B cell (primary cell): ENCODE measurements around the gene MYBPC3. TPM values are rescaled to one million over a fixed set of nuclear protein-coding genes. Genes with fewer than 3 reads are reported as not detected.

Source experiments
- ATAC-seq: fragments of 200-7000 bp; cut with Tn5 transposase; one replicate; pipeline ENCODE4 v1.10.0; 2021; ENCODE audit warnings: low read depth, mild to moderate bottlenecking, moderate number of reproducible peaks, moderate library complexity
- CTCF ChIA-PET: fragments of 350-600 bp; sonication (Branson Sonifier 250); formaldehyde crosslinking; loops from one replicate; lab custom pipeline; 2021; ENCODE audit warnings: antibody characterized with exemption, inconsistent platforms; lab: Charles Lee
- POLR2A ChIA-PET: fragments of 350-600 bp; sonication (Branson Sonifier 250); formaldehyde crosslinking; loops from one replicate; lab custom pipeline; 2021; ENCODE audit warnings: antibody characterized with exemption; lab: Charles Lee
- DNase-seq: peaks from one replicate; pipeline ENCODE4 v3.0.0; 2013
- H2AFZ ChIP-seq: 2 replicates; pipeline ENCODE4 v1.6.1; 2012; ENCODE audit warnings: mild to moderate bottlenecking, low read depth, low read length; ENCODE audit not compliant: insufficient read depth, poor library complexity, severe bottlenecking
- H3K27ac ChIP-seq, 2 donors: 1 replicate in 1 of 2; 2 replicates in 1 of 2; pipeline ENCODE4 v1.5.1; 2012 to 2013; ENCODE audit warnings: low read length in 2 of 2, mild to moderate bottlenecking in 2 of 2, moderate library complexity in 1 of 2
- H3K27me3 ChIP-seq, 4 experiments: fragments of 200-600 bp in 1 of 4; sonication (generic) in 1 of 4; replicated peaks in 1 of 4; 1 replicate in 2 of 4; 2 replicates in 2 of 4; pipeline versions ENCODE4 v1.6.1 to v1.7.0; 2013 to 2016; ENCODE audit warnings: low read length in 3 of 4, mild to moderate bottlenecking in 2 of 4, mixed read lengths in 1 of 4, moderate library complexity in 1 of 4; ENCODE audit not compliant: insufficient read depth in 4 of 4, control insufficient read depth in 3 of 4; ENCODE audit errors: control extremely low read depth in 1 of 4
- H3K36me3 ChIP-seq, 2 experiments: replicated peaks in 1 of 2; 1 replicate in 1 of 2; 2 replicates in 1 of 2; pipeline versions ENCODE4 v1.6.1 to v1.7.1; 2013; ENCODE audit warnings: low read length in 1 of 2; ENCODE audit not compliant: insufficient read depth in 2 of 2, control insufficient read depth in 1 of 2; ENCODE audit errors: control extremely low read depth in 1 of 2, extremely low read depth in 1 of 2
- H3K4me1 ChIP-seq, 2 donors: fragments of 200-600 bp in 1 of 2; sonication (generic) in 1 of 2; 1 replicate in 1 of 2; 2 replicates in 1 of 2; pipeline versions ENCODE4 v1.5.1 to v1.6.1; 2013 to 2017; ENCODE audit warnings: low read length in 2 of 2; ENCODE audit not compliant: control insufficient read depth in 2 of 2, insufficient read depth in 2 of 2
- H3K4me2 ChIP-seq: replicated peaks from 2 replicates; pipeline ENCODE3; 2012; ENCODE audit warnings: mild to moderate bottlenecking, low read depth, low read length; ENCODE audit not compliant: poor library complexity, severe bottlenecking
- H3K4me3 ChIP-seq, 5 experiments: fragments of 200-600 bp in 1 of 5; sonication (generic) in 1 of 5; 1 replicate in 3 of 5; 2 replicates in 2 of 5; pipeline versions ENCODE4 v1.5.1 to v1.7.0; 2011 to 2016; ENCODE audit warnings: low read length in 4 of 5, mild to moderate bottlenecking in 4 of 5, low read depth in 2 of 5, control low read depth in 1 of 5, moderate library complexity in 1 of 5; ENCODE audit not compliant: insufficient read depth in 1 of 5; ENCODE audit errors: control extremely low read depth in 1 of 5, extremely low read depth in 1 of 5
- H3K79me2 ChIP-seq: fragments of 200-600 bp; sonication (generic); one replicate; pipeline ENCODE4 v1.6.0; 2016; ENCODE audit warnings: low read length; ENCODE audit not compliant: control insufficient read depth, insufficient read depth
- H3K9ac ChIP-seq: fragments of 200-600 bp; sonication (generic); 2 replicates; pipeline ENCODE4 v1.6.1; 2017; ENCODE audit warnings: mild to moderate bottlenecking, low read length, moderate library complexity
- H3K9me3 ChIP-seq, 3 donors: one replicate each; pipeline versions ENCODE4 v1.6.1 to v1.7.1; 2013; ENCODE audit warnings: low read length in 2 of 3; ENCODE audit not compliant: control insufficient read depth in 2 of 3, insufficient read depth in 1 of 3; ENCODE audit errors: control extremely low read depth in 1 of 3
- H4K20me1 ChIP-seq: 2 replicates; pipeline ENCODE4 v1.6.0; 2012; ENCODE audit warnings: mild to moderate bottlenecking, low read length; ENCODE audit not compliant: insufficient read depth, control insufficient read depth, poor library complexity, severe bottlenecking
- H3K27ac Mint-ChIP-seq: one replicate; pipeline ENCODE4 v1.8.0; 2021; ENCODE audit warnings: mixed read lengths
- H3K27me3 Mint-ChIP-seq: one replicate; pipeline ENCODE4 v1.8.0; 2021; ENCODE audit warnings: mixed read lengths
- H3K4me1 Mint-ChIP-seq: one replicate; pipeline ENCODE4 v1.8.0; 2021; ENCODE audit warnings: mixed read lengths
- H3K4me3 Mint-ChIP-seq: one replicate; pipeline ENCODE4 v1.8.0; 2021; ENCODE audit warnings: mixed read lengths
- H3K9me3 Mint-ChIP-seq: one replicate; pipeline ENCODE4 v1.8.0; 2022; ENCODE audit warnings: mixed read lengths; ENCODE audit not compliant: insufficient read depth
- EZH2 ChIP-seq: IDR thresholded peaks from 2 replicates; pipeline ENCODE4 v1.6.1; 2012; ENCODE audit warnings: borderline replicate concordance, low read depth, mild to moderate bottlenecking, moderate library complexity, low read length; ENCODE audit not compliant: insufficient read depth, poor library complexity, severe bottlenecking
- WGBS: methylation state at CpG from one replicate; pipeline ENCODE4 v1.1.5; 2013; ENCODE audit warnings: missing lambda C conversion rate; ENCODE audit not compliant: insufficient coverage; 5-methylcytosine and 5-hydroxymethylcytosine counted together
- intact Hi-C: fragments of 100-400 bp; cut with micrococcal nuclease; formaldehyde crosslinking; loops from one replicate; pipeline ENCODE4 v1.10.0; 2022
- polyA plus RNA-seq: library from polyadenylated mRNA; depleted of rRNA; stranded (reverse); fragments of >200 nt; gene quantifications from 2 replicates; pipeline ENCODE4 v1.2.3, GENCODE V29; 2012
- total RNA-seq, 2 donors: library from RNA; stranded (reverse); fragments of 120-200 nt in 1 of 2; gene quantifications; 1 replicate in 1 of 2; 2 replicates in 1 of 2; pipeline versions ENCODE4 v1.2.3 to v1.2.4, GENCODE V29; 2013 to 2022
- TF ChIP-seq, protein P1 (sequence below): fragments of 200-600 bp; IDR thresholded peaks from one replicate; pipeline ENCODE4 v1.8.0; 2022; ENCODE audit warnings: antibody characterized with exemption, mild to moderate bottlenecking

MYBPC3 gene
- total and polyA plus RNA-seq, 2 donors (not counting 1 experiment from before 2014, with no cell fraction given): 0.67 to 1.4 TPM

DNA sequence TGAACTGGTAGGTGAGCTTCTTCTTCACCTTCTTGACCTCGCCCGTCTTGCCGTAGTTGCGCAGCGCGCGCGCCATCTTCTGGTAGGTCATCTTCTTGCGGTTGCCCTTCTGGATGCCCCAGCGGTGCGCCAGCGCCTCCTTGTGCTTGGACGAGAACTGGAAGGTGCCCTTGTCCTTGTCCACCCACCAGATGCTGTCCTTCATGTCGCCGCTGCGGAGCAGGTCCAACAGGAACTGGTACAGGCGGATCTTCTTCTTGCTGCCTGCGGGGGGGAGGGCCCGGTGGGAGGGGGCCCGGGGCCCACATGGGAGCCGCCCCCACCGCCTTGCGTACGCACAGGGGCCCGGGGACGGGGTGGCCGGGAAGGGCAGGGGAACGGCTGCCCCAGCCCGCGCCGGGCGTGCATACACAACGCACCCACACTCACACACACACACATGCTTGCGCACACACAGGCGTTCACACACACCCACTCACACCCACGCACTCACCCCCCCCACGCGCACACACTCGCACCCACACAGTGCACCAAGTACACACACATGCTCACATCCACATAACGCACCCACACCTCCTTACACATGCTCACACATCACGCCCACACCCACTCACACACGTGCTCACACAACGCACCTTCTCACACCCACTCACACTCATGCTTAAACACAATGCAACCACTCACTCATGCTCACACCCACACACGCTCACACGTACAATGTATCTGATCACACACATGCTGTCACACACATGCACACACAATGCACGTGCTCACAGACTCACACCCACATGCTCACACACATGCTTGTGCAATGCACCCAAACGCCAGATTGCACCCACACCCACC lies 3.0 kb upstream of the MYBPC3 start:
- peaks cover 57% of the 10 kb centered on the region for H4K20me1 ChIP-seq
- H3K9ac ChIP-seq: no peak overlapping the region
- CTCF ChIA-PET: no interaction called here
- H3K79me2 ChIP-seq: peaks cover 28% of the 10 kb centered on the region
- H3K27me3 ChIP-seq: no peaks in the 10 kb centered on the region
- 96% methylated on average over 43 of the region's 47 CpGs for WGBS
- H3K36me3 ChIP-seq: peaks cover 0 to 39% of the 10 kb centered on the region in 2 experiments
- no peak overlapping the region for H3K27ac Mint-ChIP-seq
- TF ChIP-seq EZH2: no peak
- TF ChIP-seq, protein P1, sequence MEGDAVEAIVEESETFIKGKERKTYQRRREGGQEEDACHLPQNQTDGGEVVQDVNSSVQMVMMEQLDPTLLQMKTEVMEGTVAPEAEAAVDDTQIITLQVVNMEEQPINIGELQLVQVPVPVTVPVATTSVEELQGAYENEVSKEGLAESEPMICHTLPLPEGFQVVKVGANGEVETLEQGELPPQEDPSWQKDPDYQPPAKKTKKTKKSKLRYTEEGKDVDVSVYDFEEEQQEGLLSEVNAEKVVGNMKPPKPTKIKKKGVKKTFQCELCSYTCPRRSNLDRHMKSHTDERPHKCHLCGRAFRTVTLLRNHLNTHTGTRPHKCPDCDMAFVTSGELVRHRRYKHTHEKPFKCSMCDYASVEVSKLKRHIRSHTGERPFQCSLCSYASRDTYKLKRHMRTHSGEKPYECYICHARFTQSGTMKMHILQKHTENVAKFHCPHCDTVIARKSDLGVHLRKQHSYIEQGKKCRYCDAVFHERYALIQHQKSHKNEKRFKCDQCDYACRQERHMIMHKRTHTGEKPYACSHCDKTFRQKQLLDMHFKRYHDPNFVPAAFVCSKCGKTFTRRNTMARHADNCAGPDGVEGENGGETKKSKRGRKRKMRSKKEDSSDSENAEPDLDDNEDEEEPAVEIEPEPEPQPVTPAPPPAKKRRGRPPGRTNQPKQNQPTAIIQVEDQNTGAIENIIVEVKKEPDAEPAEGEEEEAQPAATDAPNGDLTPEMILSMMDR: no peak
- POLR2A ChIA-PET: no interaction called here
- no peak overlapping the region for H3K4me3 ChIP-seq
- no peak overlapping the region for H3K4me2 ChIP-seq
- H3K9me3 ChIP-seq: peaks cover 0 to 4% (median 0%) of the 10 kb centered on the region in 3 donors
- ATAC-seq (no peak), DNase-seq (no peak)
- H2AFZ ChIP-seq: no peak overlapping the region
- intact Hi-C loops: no loop called here
- no peak overlapping the region for H3K27ac ChIP-seq
- peaks cover 13% of the 10 kb centered on the region for H3K4me1 Mint-ChIP-seq
- no peaks in the 10 kb centered on the region for H3K27me3 Mint-ChIP-seq
- H3K4me1 ChIP-seq: peaks cover 9 to 10% of the 10 kb centered on the region in 2 donors
- no peaks in the 10 kb centered on the region for H3K9me3 Mint-ChIP-seq
- H3K4me3 Mint-ChIP-seq: no peak overlapping the region

DNA sequence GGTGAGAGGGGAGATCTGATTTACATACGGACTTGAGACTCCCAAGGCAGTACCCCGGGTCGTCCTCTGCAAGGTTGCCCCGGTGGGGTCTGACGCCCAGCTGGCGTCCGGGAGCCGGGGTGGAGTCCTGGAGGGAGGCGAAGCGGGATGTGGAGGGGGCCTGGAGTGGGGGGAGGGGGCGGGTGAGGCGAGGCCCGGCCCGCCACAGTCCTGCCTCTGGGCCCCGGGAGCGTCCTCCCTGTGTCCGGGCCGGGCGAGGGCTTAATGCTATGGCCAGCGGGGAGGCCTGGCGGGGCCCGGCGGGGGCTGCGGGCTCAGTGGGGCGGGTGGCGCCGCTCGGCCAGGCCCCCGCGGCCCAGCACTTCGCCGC lies 2.4 kb upstream of the MYBPC3 start:
- H3K36me3 ChIP-seq: peaks cover 0 to 36% of the 10 kb centered on the region in 2 experiments
- no peak overlapping the region for H3K4me2 ChIP-seq
- H2AFZ ChIP-seq: no peak overlapping the region
- no peak overlapping the region for H3K4me3 ChIP-seq
- ChIA-PET CTCF (no interaction called here), POLR2A (interaction anchor here (0.6 kb wide), 1 partner anchor 38 kb away, joined by 17 read pairs; no protein-coding TSS in a partner anchor)
- peaks cover 0 to 4% (median 0%) of the 10 kb centered on the region in 3 donors for H3K9me3 ChIP-seq
- H3K27me3 ChIP-seq: no peaks in the 10 kb centered on the region
- intact Hi-C loops: no loop called here
- peaks cover 22% of the 10 kb centered on the region for H3K79me2 ChIP-seq
- H3K4me1 ChIP-seq: peaks cover 6 to 7% of the 10 kb centered on the region in 2 donors
- peaks cover 51% of the 10 kb centered on the region for H4K20me1 ChIP-seq
- no peak for TF ChIP-seq EZH2
- TF ChIP-seq, protein P1: no peak
- H3K27me3 Mint-ChIP-seq: no peaks in the 10 kb centered on the region
- H3K9ac ChIP-seq: no peak overlapping the region
- ATAC-seq (no peak), DNase-seq (no peak)
- H3K27ac Mint-ChIP-seq: no peak overlapping the region
- H3K27ac ChIP-seq: no peak overlapping the region
- no peaks in the 10 kb centered on the region for H3K9me3 Mint-ChIP-seq
- 95% methylated on average over 16 of the region's 32 CpGs for WGBS
- H3K4me1 Mint-ChIP-seq: peaks cover 8% of the 10 kb centered on the region
- no peak overlapping the region for H3K4me3 Mint-ChIP-seq
